A549 (cell line): ENCODE measurements around the gene IFT43. TPM values are rescaled to one million over a fixed set of nuclear protein-coding genes. Genes with fewer than 3 reads are reported as not detected.
A peak's percentile ranks its signal among the peaks of the same experiment; 100 is the strongest.

Experiments
- ATAC-seq, 2 experiments: fragments of 200-7000 bp in 1 of 2; fragments of >200 bp in 1 of 2; cut with Nextera tagmentation in 1 of 2; cut with Tn5 transposase in 1 of 2; 3 replicates each; pipeline versions ENCODE4 v1.8.0 to v1.9.1; 2018 to 2020; ENCODE audit warnings: mild to moderate bottlenecking in 1 of 2, moderate library complexity in 1 of 2
- CTCF ChIA-PET: fragments of 300-600 bp; sonication (Branson Sonifier 250); formaldehyde crosslinking; extraction: SDS; loops from one replicate; lab custom pipeline; 2021; ENCODE audit warnings: antibody characterized with exemption, inconsistent platforms; lab: Yijun Ruan, JAX
- POLR2A ChIA-PET: fragments of 350-600 bp; formaldehyde crosslinking; extraction: SDS; loops from one replicate; lab custom pipeline; 2021; ENCODE audit warnings: antibody characterized with exemption, inconsistent platforms; lab: Yijun Ruan, JAX
- DNase-seq, 2 experiments: peaks; one replicate each; pipeline versions ENCODE4 v3.0.0 to v3.0.0-alpha.2; 2011 to 2016; ENCODE audit warnings: low read depth in 1 of 2, low spot score in 1 of 2
- FAIRE-seq: peaks from 2 replicates; lab custom pipeline; 2011; peaks lifted over from hg19 to GRCh38; lab: Jason Lieb, UNC
- H3K27ac ChIP-seq, 2 experiments: fragments of >200 bp; sonication (Bioruptor Twin); formaldehyde crosslinking; 3 replicates each; pipeline ENCODE4 v1.5.1; 2016 to 2017
- H3K4me1 ChIP-seq: fragments of >200 bp; sonication (Bioruptor Twin); formaldehyde crosslinking; 3 replicates; pipeline ENCODE4 v1.6.1; 2016
- H3K4me2 ChIP-seq: fragments of >200 bp; sonication (Bioruptor Twin); formaldehyde crosslinking; 3 replicates; pipeline ENCODE4 v1.6.1; 2016
- H3K4me3 ChIP-seq: fragments of >200 bp; sonication (Bioruptor Twin); formaldehyde crosslinking; 3 replicates; pipeline ENCODE4 v1.5.1; 2016
- H3K9me3 ChIP-seq: fragments of >200 bp; sonication (Bioruptor Twin); formaldehyde crosslinking; 3 replicates; pipeline ENCODE4 v1.6.1; 2016
- CBX8 ChIP-seq: fragments of 200-600 bp; sonication (generic); IDR thresholded peaks from 2 replicates; pipeline ENCODE4 v1.6.1; 2016
- CEBPB ChIP-seq, 2 experiments: fragments of >200 bp in 1 of 2; sonication (Bioruptor Twin) in 1 of 2; formaldehyde crosslinking in 1 of 2; IDR thresholded peaks; 2 replicates each; pipeline ENCODE4 v1.6.1; 2012 to 2016
- CHD4 ChIP-seq: fragments of 200-600 bp; sonication (generic); IDR thresholded peaks from 2 replicates; pipeline ENCODE4 v1.6.1; 2016; ENCODE audit warnings: antibody characterized with exemption, mild to moderate bottlenecking, borderline replicate concordance
- GATA3 ChIP-seq: IDR thresholded peaks from 2 replicates; pipeline ENCODE4 v1.6.1; 2012; ENCODE audit warnings: borderline replicate concordance
- HES2 ChIP-seq: fragments of >200 bp; sonication (Bioruptor Twin); formaldehyde crosslinking; IDR thresholded peaks from 2 replicates; pipeline ENCODE4 v1.6.1; 2016
- HOXB5 ChIP-seq: fragments of 250-450 bp; sonication (Bioruptor Pico); IDR thresholded peaks from 2 replicates; pipeline ENCODE4 v1.5.0; 2020; ENCODE audit warnings: mild to moderate bottlenecking, moderate library complexity
- JUNB ChIP-seq: fragments of >200 bp; sonication (Bioruptor Twin); formaldehyde crosslinking; IDR thresholded peaks from 2 replicates; pipeline ENCODE4 v1.6.1; 2016
- KDM1A ChIP-seq: fragments of 200-600 bp; sonication (generic); IDR thresholded peaks from 2 replicates; pipeline ENCODE4 v1.6.1; 2016; ENCODE audit warnings: low read depth, mild to moderate bottlenecking
- KDM5A ChIP-seq: fragments of 200-600 bp; sonication (generic); IDR thresholded peaks from 2 replicates; pipeline ENCODE4 v1.6.1; 2016; ENCODE audit warnings: antibody characterized with exemption, mild to moderate bottlenecking
- RAD21 ChIP-seq, 2 experiments: fragments of >200 bp in 1 of 2; sonication (Bioruptor Twin) in 1 of 2; formaldehyde crosslinking in 1 of 2; IDR thresholded peaks in 1 of 2; conservative IDR thresholded peaks in 1 of 2; 2 replicates in 1 of 2; 3 replicates in 1 of 2; pipeline ENCODE4 v1.6.1; 2012 to 2018; ENCODE audit warnings: inconsistent platforms in 1 of 2
- RFX5 ChIP-seq: fragments of 450-650 bp; IDR thresholded peaks from 2 replicates; pipeline ENCODE4 v1.7.1; 2014; ENCODE audit warnings: antibody characterized with exemption, mild to moderate bottlenecking, moderate library complexity
- TP53 ChIP-seq: fragments of 250-450 bp; sonication (Bioruptor Pico); IDR thresholded peaks from 2 replicates; pipeline ENCODE4 v1.5.0; 2021; ENCODE audit warnings: mild to moderate bottlenecking, moderate library complexity
- ZC3H11A ChIP-seq: fragments of 450-650 bp; IDR thresholded peaks from 2 replicates; pipeline ENCODE4 v1.6.1; 2014; ENCODE audit warnings: antibody characterized with exemption, mild to moderate bottlenecking
- ZNF302 ChIP-seq: fragments of 250-450 bp; sonication (Bioruptor Pico); IDR thresholded peaks from 2 replicates; pipeline ENCODE4 v1.9.0; 2021; ENCODE audit warnings: inconsistent platforms, mild to moderate bottlenecking, moderate library complexity
- WGBS: methylation state at CpG from one replicate; pipeline ENCODE4 v1.1.6; 2017; ENCODE audit errors: missing lambda C conversion rate; 5-methylcytosine and 5-hydroxymethylcytosine counted together
- polyA plus RNA-seq, 4 experiments: library from polyadenylated mRNA; depleted of rRNA in 3 of 4; stranded (reverse); fragments of >200 nt; fragmentation: RNase III in 1 of 4; extraction: RNeasy Plus Mini Kit Qiagen cat#74134 plus additional on column Dnase treatment in 1 of 4; gene quantifications; 2 replicates in 3 of 4; 3 replicates in 1 of 4; pipeline ENCODE4 v1.2.3, GENCODE V29; 2011 to 2017
- TF ChIP-seq, protein P1 (sequence below): fragments of 200-600 bp; sonication (generic); IDR thresholded peaks from 2 replicates; pipeline ENCODE4 v1.6.1; 2016; ENCODE audit warnings: antibody characterized with exemption, mild to moderate bottlenecking, moderate library complexity

IFT43 gene
- polyA plus RNA-seq, 2 of the 4 experiments (the other 2 are of a cell fraction), result 46.4 to 49.4 TPM

GRCh38 chr14:75976826-75977581 lies 8.6 kb upstream of the IFT43 start:
- Histone ChIP-seq H3K4me1 (peaks cover 18% of the 10 kb centered on the region; the same call in 2 of the 3 replicates), H3K9me3 (no peaks in the 10 kb centered on the region), H3K4me2 (peak overlapping the region; percentile 36; the same call in 1 of the 3 replicates), H3K27ac (peak overlapping the region in 1 of 2 experiments; percentile 1; a peak in 1 of 6 replicates), H3K4me3 (no peak overlapping the region)
- DNase-seq, result no peak
- no peak for ATAC-seq
- WGBS, result 68% methylated on average over 8 of the region's 8 CpGs
- FAIRE-seq, result no peak
- POLR2A ChIA-PET, result no interaction called here
- CTCF ChIA-PET, result interaction anchor here (0.6 to 14.3 kb wide), 8 partner anchors 12 to 400 kb away, joined by 3 to 448 read pairs (median 4); no protein-coding TSS in a partner anchor
- TF ChIP-seq RAD21 (conservative IDR thresholded peaks at IDR 0.05 in 1 of 2, IDR thresholded peaks at IDR 0.05 in 1 of 2) (0 out of 5 replicates have a peak, but pooled peaks of 1 of the 2 experiments have one; percentile 6), ZNF302 (CRISPR knock-in tag) (no peak), GATA3 (no peak)

- ATAC-seq (no peak), FAIRE-seq (no peak), DNase-seq (no peak)
- peak overlapping the region; percentile 36; the same call in 1 of the 3 replicates for H3K4me2 ChIP-seq
- no peak overlapping the region for H3K4me3 ChIP-seq
- TF ChIP-seq RFX5 (no peak), CEBPB (IDR thresholded peaks at IDR 0.05) (peak; percentile 37 to 42; a peak in 1 of 4 replicates), ZC3H11A (no peak)
- no peaks in the 10 kb centered on the region for H3K9me3 ChIP-seq
- H3K4me1 ChIP-seq, result peaks cover 18% of the 10 kb centered on the region; the same call in 2 of the 3 replicates
- ChIA-PET CTCF (interaction anchor here (0.6 to 14.3 kb wide), 8 partner anchors 13 to 400 kb away, joined by 3 to 448 read pairs (median 5); no protein-coding TSS in a partner anchor), POLR2A (no interaction called here)
- H3K27ac ChIP-seq, result no peak overlapping the region
- 51% methylated on average over 3 of the region's 3 CpGs for WGBS
Observed at GRCh38 chr14:75977582-75977943, 8.0 kb upstream of the IFT43 start.

GRCh38 chr14:75978249-75978731 lies 7.3 kb upstream of the IFT43 start:
- no peak overlapping the region for H3K4me3 ChIP-seq
- ChIA-PET CTCF (interaction anchor here (0.5 to 14.3 kb wide), 16 partner anchors 8 to 1481 kb away, joined by 3 to 448 read pairs (median 6); partner anchors contain the start of gene FLVCR2), POLR2A (no interaction called here)
- TF ChIP-seq HOXB5 (CRISPR knock-in tag) (no peak), KDM1A (no peak), CBX8 (no peak), CHD4 (no peak), KDM5A (no peak), JUNB (no peak), HES2 (no peak), TP53 (CRISPR knock-in tag) (no peak)
- TF ChIP-seq, protein P1, sequence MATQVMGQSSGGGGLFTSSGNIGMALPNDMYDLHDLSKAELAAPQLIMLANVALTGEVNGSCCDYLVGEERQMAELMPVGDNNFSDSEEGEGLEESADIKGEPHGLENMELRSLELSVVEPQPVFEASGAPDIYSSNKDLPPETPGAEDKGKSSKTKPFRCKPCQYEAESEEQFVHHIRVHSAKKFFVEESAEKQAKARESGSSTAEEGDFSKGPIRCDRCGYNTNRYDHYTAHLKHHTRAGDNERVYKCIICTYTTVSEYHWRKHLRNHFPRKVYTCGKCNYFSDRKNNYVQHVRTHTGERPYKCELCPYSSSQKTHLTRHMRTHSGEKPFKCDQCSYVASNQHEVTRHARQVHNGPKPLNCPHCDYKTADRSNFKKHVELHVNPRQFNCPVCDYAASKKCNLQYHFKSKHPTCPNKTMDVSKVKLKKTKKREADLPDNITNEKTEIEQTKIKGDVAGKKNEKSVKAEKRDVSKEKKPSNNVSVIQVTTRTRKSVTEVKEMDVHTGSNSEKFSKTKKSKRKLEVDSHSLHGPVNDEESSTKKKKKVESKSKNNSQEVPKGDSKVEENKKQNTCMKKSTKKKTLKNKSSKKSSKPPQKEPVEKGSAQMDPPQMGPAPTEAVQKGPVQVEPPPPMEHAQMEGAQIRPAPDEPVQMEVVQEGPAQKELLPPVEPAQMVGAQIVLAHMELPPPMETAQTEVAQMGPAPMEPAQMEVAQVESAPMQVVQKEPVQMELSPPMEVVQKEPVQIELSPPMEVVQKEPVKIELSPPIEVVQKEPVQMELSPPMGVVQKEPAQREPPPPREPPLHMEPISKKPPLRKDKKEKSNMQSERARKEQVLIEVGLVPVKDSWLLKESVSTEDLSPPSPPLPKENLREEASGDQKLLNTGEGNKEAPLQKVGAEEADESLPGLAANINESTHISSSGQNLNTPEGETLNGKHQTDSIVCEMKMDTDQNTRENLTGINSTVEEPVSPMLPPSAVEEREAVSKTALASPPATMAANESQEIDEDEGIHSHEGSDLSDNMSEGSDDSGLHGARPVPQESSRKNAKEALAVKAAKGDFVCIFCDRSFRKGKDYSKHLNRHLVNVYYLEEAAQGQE, result no peak
- peak overlapping the region in 1 of 2 experiments; percentile 18; a peak in 1 of 6 replicates for H3K27ac ChIP-seq
- WGBS, result 72% methylated on average over 10 of the region's 10 CpGs
- peaks cover 22% of the 10 kb centered on the region; the same call in 2 of the 3 replicates for H3K4me1 ChIP-seq
- DNase-seq (no peak), FAIRE-seq (no peak), ATAC-seq (no peak)
- no peak overlapping the region for H3K4me2 ChIP-seq
- no peaks in the 10 kb centered on the region for H3K9me3 ChIP-seq
